Activated CD4-positive, alpha-beta T cell treated with anti-CD3 and anti-CD28 coated beads, Interleukin-2, amount 10 ng/mL, durations not matched to agents 7 days and 5 days (primary cell): Measurements from ENCODE around the gene RARG. TPM values are rescaled to one million over a fixed set of nuclear protein-coding genes. Genes with fewer than 3 reads are reported as not detected.

Experiments
- CTCF ChIA-PET: fragments of 350-600 bp; sonication (Branson Sonifier 250); formaldehyde crosslinking; loops from one replicate; lab custom pipeline; 2021; ENCODE audit warnings: antibody characterized with exemption; lab: Charles Lee
- POLR2A ChIA-PET: fragments of 350-600 bp; sonication (Branson Sonifier 250); formaldehyde crosslinking; loops from one replicate; lab custom pipeline; 2021; ENCODE audit warnings: antibody characterized with exemption; lab: Charles Lee
- DNase-seq: peaks from one replicate; pipeline ENCODE4 v3.0.0-alpha.2; 2020
- H3K27ac Mint-ChIP-seq: one replicate; pipeline ENCODE4 v1.8.0; 2021; ENCODE audit warnings: mild to moderate bottlenecking, moderate library complexity, mixed read lengths
- H3K27me3 Mint-ChIP-seq: one replicate; pipeline ENCODE4 v1.8.0; 2021; ENCODE audit warnings: mixed read lengths
- H3K36me3 Mint-ChIP-seq: one replicate; pipeline ENCODE4 v1.8.0; 2021; ENCODE audit warnings: low read depth, mixed read lengths
- H3K4me1 Mint-ChIP-seq: one replicate; pipeline ENCODE4 v1.8.0; 2021; ENCODE audit warnings: mixed read lengths
- H3K4me3 Mint-ChIP-seq: one replicate; pipeline ENCODE4 v1.8.0; 2021; ENCODE audit warnings: mild to moderate bottlenecking, moderate library complexity, mixed read lengths
- H3K9me3 Mint-ChIP-seq: one replicate; pipeline ENCODE4 v1.8.0; 2021; ENCODE audit warnings: mixed read lengths
- total RNA-seq, 2 experiments: library from RNA; stranded (reverse); gene quantifications; one replicate each; pipeline ENCODE4 v1.2.3, GENCODE V29; 2021

Gene RARG
- total RNA-seq, 2 experiments from 2014 or later, result 58.3 to 59.7 TPM

DNA sequence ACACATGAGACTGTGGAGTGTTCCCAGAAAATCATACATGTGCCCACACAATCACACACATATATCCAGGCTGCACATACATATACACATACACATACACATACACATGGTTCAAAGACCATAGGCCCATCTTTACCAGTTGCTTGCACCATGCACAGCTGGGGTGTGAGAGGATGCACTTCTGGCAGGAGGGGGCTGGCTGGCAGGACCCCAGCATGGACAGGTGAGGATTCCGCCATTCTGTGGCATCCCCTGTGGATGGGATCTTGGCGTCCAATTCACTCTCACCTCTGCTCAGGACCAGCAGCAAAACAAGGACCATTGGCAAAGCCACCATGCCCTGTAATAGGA, 31.9 kb downstream of the RARG start:
- peaks cover 78% of the 10 kb centered on the region for H3K36me3 Mint-ChIP-seq
- DNase-seq, result no peak
- H3K9me3 Mint-ChIP-seq, result no peaks in the 10 kb centered on the region
- H3K27ac Mint-ChIP-seq, result peak overlapping the region; percentile 90
- no peaks in the 10 kb centered on the region for H3K27me3 Mint-ChIP-seq
- POLR2A ChIA-PET, result no interaction called here
- peak overlapping the region; percentile 70 for H3K4me3 Mint-ChIP-seq
- CTCF ChIA-PET, result interaction anchor here (0.6 to 5.0 kb wide), 4 partner anchors 13 to 121 kb away, joined by 3 to 27 read pairs (median 6); partner anchors contain the start of gene AAAS
- H3K4me1 Mint-ChIP-seq, result peaks cover 84% of the 10 kb centered on the region

DNA sequence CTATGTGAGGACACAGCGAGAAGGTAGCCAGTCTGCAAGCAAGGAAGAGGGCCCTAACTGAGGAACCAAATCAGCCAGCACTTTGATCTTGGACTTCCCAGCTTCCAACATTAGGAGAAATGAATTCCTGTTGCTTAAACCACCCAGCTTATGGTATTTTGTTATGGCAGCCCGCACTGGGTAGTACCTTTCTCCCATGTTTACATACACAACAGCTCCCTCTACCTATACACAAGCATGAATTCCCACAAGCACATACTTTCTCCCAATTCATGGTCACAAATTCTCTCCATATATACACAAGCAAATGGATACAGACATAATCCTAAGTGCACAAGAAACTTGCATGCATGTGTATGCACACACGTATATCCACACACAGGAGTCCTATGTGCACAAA, 32.3 kb downstream of the RARG start:
- ChIA-PET CTCF (interaction anchor here (0.6 to 5.0 kb wide), 8 partner anchors 9 to 122 kb away, joined by 3 to 27 read pairs (median 6); partner anchors contain the start of genes AAAS and CSAD), POLR2A (interaction anchor here (1.0 kb wide), 1 partner anchor 19 kb away, joined by 4 read pairs; the partner anchor contains the start of gene ZNF740)
- peaks cover 84% of the 10 kb centered on the region for H3K4me1 Mint-ChIP-seq
- H3K9me3 Mint-ChIP-seq, result no peaks in the 10 kb centered on the region
- H3K4me3 Mint-ChIP-seq, result peak overlapping the region; percentile 70
- DNase-seq, result no peak
- peaks cover 81% of the 10 kb centered on the region for H3K36me3 Mint-ChIP-seq
- no peaks in the 10 kb centered on the region for H3K27me3 Mint-ChIP-seq
- H3K27ac Mint-ChIP-seq, result peak overlapping the region; percentile 58

DNA sequence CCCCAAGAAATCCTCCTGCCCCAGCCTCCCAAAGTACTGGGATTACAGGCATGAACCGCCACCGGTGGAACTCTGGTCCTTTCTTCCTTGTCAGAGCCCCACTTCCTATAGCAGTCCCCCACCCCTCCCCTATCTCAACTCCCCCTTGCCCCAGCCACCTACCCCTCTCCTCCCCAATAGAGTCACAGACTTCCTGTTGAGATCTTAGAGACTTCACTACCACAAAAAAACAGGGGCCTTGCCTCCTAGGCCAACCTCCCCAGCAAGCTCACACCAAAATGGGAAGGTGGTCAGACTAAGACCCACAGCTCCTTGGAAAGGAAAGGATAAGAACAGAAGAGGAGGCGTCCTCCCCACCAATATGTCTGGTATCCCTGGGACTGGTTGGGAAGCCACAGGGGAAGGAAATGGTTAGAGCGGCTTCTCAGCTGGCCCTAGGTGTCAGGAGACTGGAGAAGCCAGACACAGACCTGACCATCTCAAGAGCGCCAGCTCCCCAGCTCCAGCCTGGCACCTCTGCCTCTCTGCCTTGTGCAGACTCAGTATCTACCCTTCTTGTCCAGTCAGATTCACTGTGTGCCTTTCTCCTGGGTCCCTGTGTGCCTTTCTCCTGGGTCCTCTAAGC, 33.4 kb downstream of the RARG start:
- CTCF ChIA-PET, result interaction anchor here (0.6 to 5.0 kb wide), 11 partner anchors 8 to 1138 kb away, joined by 3 to 27 read pairs (median 5); partner anchors contain the start of genes AAAS and CSAD
- Mint-ChIP-seq H3K9me3 (no peaks in the 10 kb centered on the region), H3K4me3 (peak overlapping the region; percentile 72), H3K27ac (peak overlapping the region; percentile 88), H3K27me3 (no peaks in the 10 kb centered on the region), H3K36me3 (peaks cover 82% of the 10 kb centered on the region), H3K4me1 (peaks cover 75% of the 10 kb centered on the region)
- POLR2A ChIA-PET, result interaction anchor here (0.6 to 1.0 kb wide), 2 partner anchors 18 to 74 kb away, joined by 4 read pairs; partner anchors contain the start of gene ZNF740
- peak; percentile 42 for DNase-seq

DNA sequence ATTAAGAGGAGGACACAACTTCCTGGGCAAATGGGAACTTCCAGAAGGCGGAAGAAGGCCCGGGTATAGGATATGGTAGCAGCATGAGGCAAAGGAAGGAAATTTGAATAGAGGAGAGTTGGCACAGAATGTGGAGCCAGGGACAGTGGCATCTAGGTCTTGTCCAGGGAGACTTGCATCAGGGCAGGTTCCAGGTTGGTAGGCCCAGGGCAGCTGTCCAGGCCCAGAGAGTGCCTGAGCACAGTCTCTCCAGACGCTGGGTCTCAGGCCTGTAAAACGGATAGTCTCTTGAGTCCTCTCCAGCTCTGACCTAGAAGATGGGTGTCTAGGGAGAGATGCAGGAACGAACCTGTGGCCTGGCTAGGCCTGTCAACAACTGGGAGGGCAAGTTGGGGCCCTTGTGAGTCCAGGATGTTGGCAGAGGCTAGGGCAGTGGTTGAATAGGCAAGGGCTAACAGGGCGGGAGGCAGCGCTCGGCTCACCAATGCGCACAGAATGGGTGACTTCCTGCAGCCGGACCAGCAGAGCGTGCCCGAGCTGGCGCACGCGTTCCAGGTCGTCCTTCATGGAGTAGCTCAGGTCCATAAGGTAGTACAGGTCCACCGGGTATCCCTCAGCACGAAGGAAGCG, 34.9 kb downstream of the RARG start:
- peaks cover 87% of the 10 kb centered on the region for H3K36me3 Mint-ChIP-seq
- peaks cover 62% of the 10 kb centered on the region for H3K4me1 Mint-ChIP-seq
- CTCF ChIA-PET, result interaction anchor here (0.5 to 2.2 kb wide), 11 partner anchors 9 to 336 kb away, joined by 3 to 10 read pairs (median 3); partner anchors contain the start of genes CSAD, ESPL1, ITGB7 and ZNF740
- peak overlapping the region; percentile 76 for H3K27ac Mint-ChIP-seq
- no peaks in the 10 kb centered on the region for H3K9me3 Mint-ChIP-seq
- no peak for DNase-seq
- H3K4me3 Mint-ChIP-seq, result peak overlapping the region; percentile 34
- POLR2A ChIA-PET, result interaction anchor here (0.6 kb wide), 1 partner anchor 35 kb away, joined by 4 read pairs; no protein-coding TSS in a partner anchor
- no peaks in the 10 kb centered on the region for H3K27me3 Mint-ChIP-seq

DNA sequence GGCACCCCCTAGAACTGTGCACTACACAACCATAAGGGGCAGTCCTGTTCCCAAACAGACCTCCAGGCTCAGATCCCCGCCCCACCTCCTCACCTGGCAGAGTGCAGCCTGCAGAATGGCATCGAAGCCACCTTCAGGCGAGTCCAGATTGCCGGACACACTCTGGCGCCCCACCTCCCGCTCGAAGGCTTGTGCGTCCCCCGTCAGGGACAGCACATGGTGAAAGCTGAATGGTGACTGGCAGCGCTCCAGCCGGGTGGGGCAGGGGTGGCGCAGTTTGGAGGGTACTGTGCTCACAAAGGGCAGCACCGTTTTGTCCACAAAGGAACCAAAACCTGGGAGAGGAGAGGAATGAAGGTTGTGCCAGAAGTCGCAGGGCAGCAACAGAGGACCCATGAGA, 35.5 kb downstream of the RARG start:
- Mint-ChIP-seq H3K4me1 (peaks cover 59% of the 10 kb centered on the region), H3K36me3 (peaks cover 90% of the 10 kb centered on the region), H3K4me3 (no peak overlapping the region), H3K27me3 (no peaks in the 10 kb centered on the region), H3K9me3 (no peaks in the 10 kb centered on the region), H3K27ac (peak overlapping the region; percentile 76)
- POLR2A ChIA-PET, result no interaction called here
- CTCF ChIA-PET, result interaction anchor here (1.9 to 2.2 kb wide), 2 partner anchors 9 to 17 kb away, joined by 6 to 10 read pairs; no protein-coding TSS in a partner anchor
- no peak for DNase-seq

DNA sequence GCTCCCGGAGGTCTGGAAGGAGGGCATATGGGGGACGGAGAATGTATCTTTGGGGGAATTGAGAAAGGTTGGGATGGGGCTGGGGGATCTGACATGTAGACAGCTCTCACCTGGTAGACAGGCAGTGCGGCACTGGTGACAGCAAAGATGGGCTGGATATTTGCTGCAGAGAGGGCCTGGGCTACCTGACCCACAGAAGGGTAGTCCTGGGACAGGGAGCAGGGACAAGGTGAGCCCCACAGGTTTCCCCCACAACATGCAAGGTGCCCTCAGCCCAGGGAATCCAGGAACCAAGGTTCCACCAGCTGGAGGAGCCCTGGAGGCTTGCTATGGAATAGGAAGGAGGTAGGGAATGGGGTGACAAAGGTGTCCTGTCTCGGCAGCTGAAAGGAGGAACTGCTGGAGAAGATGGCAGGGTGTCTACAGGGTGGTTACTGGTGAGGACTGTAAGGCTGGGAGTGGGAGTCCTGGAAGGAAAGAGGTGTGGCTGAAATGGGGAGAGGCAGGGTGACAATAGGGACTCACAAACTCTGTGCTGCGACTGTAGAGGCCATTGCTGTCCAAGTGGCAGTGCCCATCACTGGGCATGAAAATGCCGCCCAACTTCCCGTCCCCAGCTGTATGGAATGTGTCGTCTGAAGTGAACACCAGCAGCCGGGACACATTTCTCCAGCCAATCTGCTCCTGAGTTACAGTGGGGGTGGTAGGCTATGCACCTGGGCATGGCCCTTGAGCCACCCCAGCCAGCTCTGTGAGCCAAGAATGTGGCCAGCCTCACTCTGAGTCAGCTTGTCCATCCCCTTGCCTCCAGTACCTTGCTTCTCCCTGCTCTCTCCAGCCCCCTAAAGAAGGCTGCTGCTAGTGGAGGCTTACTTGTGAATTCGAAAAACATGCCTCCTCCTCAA, 36.2 kb downstream of the RARG start:
- ChIA-PET CTCF (interaction anchor here (0.5 to 2.2 kb wide), 9 partner anchors 8 to 158 kb away, joined by 3 to 10 read pairs (median 4); partner anchors contain the start of genes AAAS, CSAD and MYG1), POLR2A (interaction anchor here (0.6 kb wide), 1 partner anchor 33 kb away, joined by 3 read pairs; no protein-coding TSS in a partner anchor)
- no peak for DNase-seq
- H3K27ac Mint-ChIP-seq, result peak overlapping the region; percentile 19
- peaks cover 91% of the 10 kb centered on the region for H3K36me3 Mint-ChIP-seq
- no peaks in the 10 kb centered on the region for H3K27me3 Mint-ChIP-seq
- peaks cover 60% of the 10 kb centered on the region for H3K4me1 Mint-ChIP-seq
- no peak overlapping the region for H3K4me3 Mint-ChIP-seq
- H3K9me3 Mint-ChIP-seq, result no peaks in the 10 kb centered on the region

DNA sequence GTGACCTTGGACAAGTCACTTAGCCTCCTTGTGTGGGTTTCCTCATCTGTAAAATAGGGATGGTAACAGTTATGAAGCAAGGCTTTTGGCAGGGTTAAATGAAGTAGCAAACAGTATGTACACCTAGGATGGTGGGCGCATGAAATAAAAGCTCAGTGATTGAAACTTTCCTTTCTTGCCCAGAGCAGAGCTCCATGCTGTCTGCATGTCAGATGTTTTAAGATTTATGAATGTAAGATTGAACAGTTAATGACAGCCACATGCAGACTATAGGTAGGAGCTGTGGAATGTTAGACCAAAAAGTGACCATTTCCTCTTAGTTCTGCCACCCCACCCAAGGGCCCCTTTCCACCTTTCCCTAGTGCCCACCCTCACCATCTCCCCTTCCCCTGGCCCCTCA, 37.0 kb downstream of the RARG start:
- POLR2A ChIA-PET, result interaction anchor here (0.6 kb wide), 1 partner anchor 33 kb away, joined by 3 read pairs; no protein-coding TSS in a partner anchor
- DNase-seq, result no peak
- H3K4me1 Mint-ChIP-seq, result peaks cover 58% of the 10 kb centered on the region
- no peaks in the 10 kb centered on the region for H3K27me3 Mint-ChIP-seq
- H3K9me3 Mint-ChIP-seq, result no peaks in the 10 kb centered on the region
- H3K27ac Mint-ChIP-seq, result no peak overlapping the region
- CTCF ChIA-PET, result interaction anchor here (0.5 to 1.9 kb wide), 8 partner anchors 10 to 159 kb away, joined by 3 to 6 read pairs (median 4); partner anchors contain the start of genes AAAS, CSAD and MYG1
- no peak overlapping the region for H3K4me3 Mint-ChIP-seq
- peaks cover 86% of the 10 kb centered on the region for H3K36me3 Mint-ChIP-seq

DNA sequence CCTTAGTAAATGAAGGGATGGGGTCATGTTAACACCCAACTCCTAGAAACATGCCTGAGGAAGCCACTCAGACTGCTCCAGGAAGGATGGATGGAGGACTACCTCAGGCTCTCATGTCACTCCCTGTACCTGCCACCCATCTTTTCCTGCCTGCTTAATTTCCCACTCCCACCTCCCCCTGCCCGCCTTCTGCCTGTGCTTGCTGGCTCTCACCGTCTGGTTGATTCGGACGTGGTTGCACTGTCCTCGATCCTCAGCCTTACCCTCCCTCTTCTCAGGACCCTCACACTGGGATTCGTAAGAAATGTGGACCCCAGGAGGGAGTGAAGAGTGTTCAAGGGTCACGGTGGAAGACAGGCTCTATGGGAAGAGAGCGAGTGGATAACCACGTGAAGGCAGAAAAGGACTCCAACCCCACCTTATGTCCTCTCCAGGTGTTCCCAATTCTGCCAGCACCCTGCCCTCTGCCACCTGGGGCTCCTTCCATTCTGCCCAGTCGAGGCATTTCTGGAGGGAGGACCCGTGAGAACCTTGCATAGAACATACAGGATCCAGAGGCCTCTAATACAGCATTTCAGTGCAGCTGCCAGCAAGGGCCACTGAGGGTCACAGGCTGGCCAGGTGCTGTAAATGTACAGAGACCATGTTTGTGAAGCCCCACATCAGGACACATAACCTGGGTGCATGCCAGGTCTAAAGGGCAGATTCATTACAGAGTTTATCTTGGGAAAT, 37.9 kb downstream of the RARG start:
- no peaks in the 10 kb centered on the region for H3K27me3 Mint-ChIP-seq
- no peak overlapping the region for H3K4me3 Mint-ChIP-seq
- H3K4me1 Mint-ChIP-seq, result peaks cover 52% of the 10 kb centered on the region
- peak overlapping the region; percentile 54 for H3K27ac Mint-ChIP-seq
- ChIA-PET CTCF (interaction anchor here (0.9 to 1.9 kb wide), 3 partner anchors 13 to 159 kb away, joined by 3 to 6 read pairs (median 4); partner anchors contain the start of gene CSAD), POLR2A (no interaction called here)
- no peaks in the 10 kb centered on the region for H3K9me3 Mint-ChIP-seq
- no peak for DNase-seq
- peaks cover 82% of the 10 kb centered on the region for H3K36me3 Mint-ChIP-seq

DNA sequence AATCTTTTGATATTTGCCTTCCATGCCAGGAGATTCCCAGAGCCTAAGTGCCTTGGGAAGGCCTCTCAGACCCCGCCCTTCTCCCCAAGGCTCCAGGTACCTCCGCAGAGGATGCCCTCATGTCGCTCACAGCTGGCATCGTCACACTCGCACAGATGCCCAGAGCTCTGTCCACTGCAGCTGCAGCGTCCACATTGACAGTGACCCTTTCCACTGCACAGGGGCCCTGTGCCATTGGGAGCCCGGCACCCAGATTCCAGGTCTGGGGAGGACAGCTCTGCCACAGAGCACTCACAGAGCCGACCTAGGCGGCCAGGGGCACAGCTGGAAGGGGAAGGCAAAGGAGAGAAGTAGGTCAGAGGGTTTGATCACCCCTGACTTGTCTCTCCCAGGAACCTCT, 39.0 kb downstream of the RARG start:
- peaks cover 45% of the 10 kb centered on the region for H3K4me1 Mint-ChIP-seq
- DNase-seq, result no peak
- H3K36me3 Mint-ChIP-seq, result peaks cover 79% of the 10 kb centered on the region
- no peaks in the 10 kb centered on the region for H3K9me3 Mint-ChIP-seq
- POLR2A ChIA-PET, result no interaction called here
- H3K4me3 Mint-ChIP-seq, result no peak overlapping the region
- CTCF ChIA-PET, result interaction anchor here (9.7 kb wide), 1 partner anchor 20 kb away, joined by 71 read pairs; no protein-coding TSS in a partner anchor
- peak overlapping the region; percentile 50 for H3K27ac Mint-ChIP-seq
- H3K27me3 Mint-ChIP-seq, result no peaks in the 10 kb centered on the region

DNA sequence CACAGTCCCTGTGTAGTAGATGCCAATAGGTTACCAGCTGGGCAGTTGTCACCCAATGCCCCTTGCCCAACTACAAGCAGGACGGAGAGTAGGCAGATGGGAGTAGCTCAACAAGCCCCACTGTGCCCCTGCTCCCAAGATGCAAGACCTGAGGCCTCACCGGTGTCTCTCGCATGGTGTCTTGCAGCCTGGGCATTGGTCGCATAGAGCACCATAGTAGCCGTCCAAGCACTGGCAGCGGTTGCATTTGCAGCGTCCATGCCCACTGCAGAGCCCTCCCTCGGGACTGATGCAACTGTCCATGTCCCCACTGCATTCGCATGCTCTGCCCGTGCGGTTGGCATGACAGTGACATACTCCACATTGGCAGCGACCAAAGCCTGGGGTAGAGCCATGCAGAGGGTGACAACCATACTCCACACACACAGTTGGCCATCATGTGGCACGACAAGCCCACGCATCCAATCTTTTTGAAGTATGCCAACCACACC, 39.4 kb downstream of the RARG start:
- no peak overlapping the region for H3K27ac Mint-ChIP-seq
- H3K36me3 Mint-ChIP-seq, result peaks cover 80% of the 10 kb centered on the region
- DNase-seq, result no peak
- H3K9me3 Mint-ChIP-seq, result no peaks in the 10 kb centered on the region
- ChIA-PET POLR2A (no interaction called here), CTCF (interaction anchor here (0.7 to 9.7 kb wide), 2 partner anchors 20 to 75 kb away, joined by 4 to 71 read pairs; partner anchors contain the start of gene ESPL1)
- peaks cover 42% of the 10 kb centered on the region for H3K4me1 Mint-ChIP-seq
- H3K4me3 Mint-ChIP-seq, result no peak overlapping the region
- no peaks in the 10 kb centered on the region for H3K27me3 Mint-ChIP-seq

DNA sequence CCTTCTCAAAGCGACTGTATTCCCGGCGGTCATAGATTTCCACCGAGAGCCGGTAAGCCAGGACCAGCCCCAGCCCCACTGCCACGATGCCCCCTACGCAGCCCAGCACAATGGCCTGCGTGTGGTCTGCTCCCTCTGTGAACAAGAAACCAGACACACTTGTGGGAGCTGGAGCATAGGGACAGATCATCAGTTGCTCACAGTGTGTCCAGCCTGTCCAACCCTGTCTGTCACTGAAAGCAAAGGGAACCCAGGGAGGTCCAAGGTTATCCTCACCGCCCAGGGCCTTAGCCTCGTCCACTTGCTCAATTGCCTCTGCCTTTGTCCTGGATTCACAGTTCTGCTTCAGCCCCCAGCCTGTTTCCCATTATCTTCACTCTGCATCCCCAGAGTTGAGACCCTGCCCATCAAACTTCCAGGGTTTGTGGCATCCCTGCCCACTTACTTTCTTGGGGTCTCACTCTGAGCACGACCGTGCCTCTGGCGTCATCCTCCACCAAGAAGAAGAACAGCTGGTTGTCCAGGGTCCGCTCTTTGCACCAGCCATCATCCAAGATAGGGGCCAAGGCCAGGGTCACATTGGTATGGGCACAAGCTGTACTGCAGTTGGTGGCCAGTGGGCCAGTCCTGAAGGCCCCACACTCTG, 40.0 kb downstream of the RARG start:
- peaks cover 38% of the 10 kb centered on the region for H3K4me1 Mint-ChIP-seq
- peaks cover 83% of the 10 kb centered on the region for H3K36me3 Mint-ChIP-seq
- CTCF ChIA-PET, result interaction anchor here (0.7 to 9.7 kb wide), 2 partner anchors 21 to 76 kb away, joined by 4 to 71 read pairs; partner anchors contain the start of gene ESPL1
- POLR2A ChIA-PET, result no interaction called here
- no peaks in the 10 kb centered on the region for H3K9me3 Mint-ChIP-seq
- peak overlapping the region; percentile 26 for H3K27ac Mint-ChIP-seq
- no peak for DNase-seq
- no peaks in the 10 kb centered on the region for H3K27me3 Mint-ChIP-seq
- H3K4me3 Mint-ChIP-seq, result no peak overlapping the region
